H1 (cell line): ENCODE data around the gene RAD51B. TPM values are rescaled to one million over a fixed set of nuclear protein-coding genes. Genes with fewer than 3 reads are reported as not detected.
"Not testable (repeated sequence)": the region's sequence is repeated elsewhere in the genome, so short reads cannot be mapped to it uniquely, and the experiment has no call there.

Experiments
- CTCF ChIA-PET: fragments of 300-600 bp; sonication (Branson Sonifier 250); formaldehyde crosslinking; loops from one replicate; lab custom pipeline; 2021; ENCODE audit not compliant: partially characterized antibody; lab: Charles Lee
- POLR2A ChIA-PET: fragments of 300-600 bp; sonication (Branson Sonifier 250); formaldehyde crosslinking; loops from one replicate; lab custom pipeline; 2021; ENCODE audit warnings: inconsistent platforms; ENCODE audit not compliant: partially characterized antibody; lab: Charles Lee
- DNase-seq, 2 experiments: peaks; one replicate each; pipeline versions ENCODE4 v3.0.0 to v3.0.0-alpha.2; 2010 to 2022; ENCODE audit warnings: low spot score in 2 of 2, low read depth in 1 of 2, mixed read lengths in 1 of 2
- FAIRE-seq: peaks from 2 replicates; lab custom pipeline; 2011; peaks lifted over from hg19 to GRCh38; lab: Jason Lieb, UNC
- H2AFZ ChIP-seq: 2 replicates; pipeline ENCODE4 v1.8.1; 2012; ENCODE audit warnings: low read length, inconsistent platforms
- H2AK5ac ChIP-seq: 2 replicates; pipeline ENCODE4 v1.6.1; 2013; ENCODE audit warnings: low read depth, low read length
- H2BK120ac ChIP-seq: replicated peaks from 2 replicates; pipeline ENCODE3; 2013; ENCODE audit warnings: low read depth, low read length, inconsistent platforms
- H2BK12ac ChIP-seq: 2 replicates; pipeline ENCODE4 v1.6.1; 2013; ENCODE audit warnings: low read depth, low read length
- H2BK15ac ChIP-seq: 2 replicates; pipeline ENCODE4 v1.6.1; 2013; ENCODE audit warnings: low read length
- H2BK20ac ChIP-seq: 2 replicates; pipeline ENCODE4 v1.6.1; 2013; ENCODE audit warnings: low read length
- H2BK5ac ChIP-seq: 2 replicates; pipeline ENCODE4 v1.6.1; 2013; ENCODE audit warnings: low read depth, low read length
- H3K14ac ChIP-seq: 2 replicates; pipeline ENCODE4 v1.6.1; 2013; ENCODE audit warnings: inconsistent platforms; ENCODE audit not compliant: insufficient read length
- H3K18ac ChIP-seq: 2 replicates; pipeline ENCODE4 v1.6.1; 2013; ENCODE audit warnings: low read length; ENCODE audit errors: extremely low read depth
- H3K23ac ChIP-seq: 2 replicates; pipeline ENCODE4 v1.6.1; 2013; ENCODE audit warnings: inconsistent platforms; ENCODE audit not compliant: insufficient read length
- H3K23me2 ChIP-seq: 2 replicates; pipeline ENCODE4 v1.6.1; 2013; ENCODE audit warnings: low read depth, low read length
- H3K27ac ChIP-seq: 2 replicates; pipeline ENCODE4 v1.6.1; 2011; ENCODE audit warnings: low read depth, low read length, inconsistent platforms
- H3K27me3 ChIP-seq, 4 experiments: replicated peaks in 1 of 4; 1 replicate in 1 of 4; 2 replicates in 3 of 4; pipeline versions ENCODE4 v1.6.1 to v1.8.1; 2011 to 2013; ENCODE audit warnings: low read length in 3 of 4, mild to moderate bottlenecking in 3 of 4, inconsistent platforms in 2 of 4, mixed read lengths in 2 of 4, moderate library complexity in 1 of 4; ENCODE audit not compliant: control insufficient read depth in 3 of 4, insufficient read depth in 3 of 4; ENCODE audit errors: extremely low read depth in 1 of 4
- H3K36me3 ChIP-seq, 4 experiments: 2 replicates each; pipeline versions ENCODE4 v1.6.1 to v1.8.1; 2011 to 2013; ENCODE audit warnings: mild to moderate bottlenecking in 4 of 4, low read length in 3 of 4, moderate library complexity in 2 of 4, control low read depth in 1 of 4, inconsistent platforms in 1 of 4; ENCODE audit not compliant: insufficient read depth in 4 of 4, control insufficient read depth in 2 of 4
- H3K4ac ChIP-seq: replicated peaks from 2 replicates; pipeline ENCODE3; 2013; ENCODE audit warnings: low read length, low read depth, mixed read lengths, inconsistent platforms; ENCODE audit not compliant: insufficient read length
- H3K4me1 ChIP-seq, 4 experiments: replicated peaks in 1 of 4; 1 replicate in 1 of 4; 2 replicates in 3 of 4; pipeline versions ENCODE4 v1.6.1 to v1.8.1; 2011 to 2013; ENCODE audit warnings: low read length in 3 of 4, inconsistent platforms in 2 of 4, mixed read lengths in 1 of 4; ENCODE audit not compliant: insufficient read depth in 4 of 4, control insufficient read depth in 3 of 4
- H3K4me2 ChIP-seq, 2 experiments: 2 replicates each; pipeline versions ENCODE4 v1.6.1 to v1.8.1; 2011 to 2013; ENCODE audit warnings: low read depth in 2 of 2, low read length in 2 of 2, control low read depth in 1 of 2, inconsistent platforms in 1 of 2, mild to moderate bottlenecking in 1 of 2; ENCODE audit not compliant: insufficient read depth in 1 of 2
- H3K4me3 ChIP-seq, 4 experiments: fragments of 200-600, 300-600 bp in 1 of 4; sonication (generic), shearing (Covaris generic), sonication (Bioruptor Twin) in 1 of 4; 2 replicates each; pipeline versions ENCODE4 v1.5.1 to v1.8.1; 2011 to 2016; ENCODE audit warnings: low read length in 4 of 4, low read depth in 3 of 4, control low read depth in 2 of 4, inconsistent platforms in 2 of 4, mild to moderate bottlenecking in 2 of 4, mixed read lengths in 1 of 4, moderate library complexity in 1 of 4; ENCODE audit not compliant: insufficient read depth in 2 of 4; ENCODE audit errors: extremely low read depth in 1 of 4
- H3K56ac ChIP-seq: replicated peaks from 2 replicates; pipeline ENCODE3; 2013; ENCODE audit warnings: low read depth, mild to moderate bottlenecking, mixed read lengths, low read length, inconsistent platforms; ENCODE audit not compliant: insufficient read length
- H3K79me1 ChIP-seq: 2 replicates; pipeline ENCODE4 v1.6.1; 2013; ENCODE audit warnings: low read depth, low read length, control low read depth
- H3K79me2 ChIP-seq, 2 experiments: 2 replicates each; pipeline versions ENCODE4 v1.6.1 to v1.8.1; 2012 to 2013; ENCODE audit warnings: low read length in 2 of 2, mild to moderate bottlenecking in 2 of 2, inconsistent platforms in 1 of 2; ENCODE audit not compliant: insufficient read depth in 2 of 2, control insufficient read depth in 1 of 2
- H3K9ac ChIP-seq, 4 experiments: replicated peaks in 1 of 4; 1 replicate in 1 of 4; 2 replicates in 3 of 4; pipeline versions ENCODE4 v1.6.1 to v1.8.1; 2011 to 2013; ENCODE audit warnings: low read depth in 3 of 4, low read length in 3 of 4, control low read depth in 2 of 4, mild to moderate bottlenecking in 2 of 4, moderate library complexity in 2 of 4, inconsistent platforms in 1 of 4; ENCODE audit errors: extremely low read depth in 1 of 4
- H3K9me3 ChIP-seq, 2 experiments: 2 replicates each; pipeline versions ENCODE4 v1.6.1 to v1.8.1; 2012 to 2013; ENCODE audit warnings: mild to moderate bottlenecking in 2 of 2, moderate library complexity in 2 of 2, control low read depth in 1 of 2, inconsistent platforms in 1 of 2, low read depth in 1 of 2, low read length in 1 of 2, mixed read lengths in 1 of 2; ENCODE audit not compliant: insufficient read depth in 2 of 2
- H4K20me1 ChIP-seq, 2 experiments: replicated peaks in 1 of 2; 2 replicates each; pipeline versions ENCODE3 to v1.8.1; 2011 to 2013; ENCODE audit warnings: inconsistent platforms in 2 of 2, low read length in 2 of 2, mild to moderate bottlenecking in 1 of 2; ENCODE audit not compliant: insufficient read depth in 2 of 2, control insufficient read depth in 1 of 2
- H4K5ac ChIP-seq: 2 replicates; pipeline ENCODE4 v1.6.1; 2013; ENCODE audit warnings: low read length, low read depth, mixed read lengths, inconsistent platforms; ENCODE audit not compliant: insufficient read length
- H4K8ac ChIP-seq: 2 replicates; pipeline ENCODE4 v1.8.0; 2013; ENCODE audit warnings: mild to moderate bottlenecking, moderate library complexity, low read length, inconsistent platforms; ENCODE audit not compliant: insufficient read depth; ENCODE audit errors: extremely low read depth
- H4K91ac ChIP-seq: replicated peaks from 2 replicates; pipeline ENCODE3; 2013; ENCODE audit warnings: low read length, mixed read lengths, inconsistent platforms; ENCODE audit not compliant: insufficient read length
- WGBS, 2 experiments: shearing (Covaris generic) in 1 of 2; methylation state at CpG; one replicate each; pipeline versions ENCODE4 v1.1.6 to v1.1.7; 2013 to 2015; ENCODE audit warnings: low lambda C conversion rate in 2 of 2, mixed read lengths in 2 of 2, inconsistent platforms in 1 of 2, low coverage in 1 of 2, missing lambda C conversion rate in 1 of 2; ENCODE audit not compliant: insufficient replicate concordance in 2 of 2, insufficient coverage in 1 of 2, insufficient read length in 1 of 2; ENCODE audit errors: extremely low coverage in 1 of 2, missing lambda C conversion rate in 1 of 2; 5-methylcytosine and 5-hydroxymethylcytosine counted together
- polyA plus RNA-seq, 7 experiments: library from polyadenylated mRNA; depleted of rRNA in 3 of 7; stranded (reverse) in 5 of 7; unstranded in 2 of 7; fragments of >200 nt in 5 of 7; fragments of 200-250 nt in 2 of 7; gene quantifications; 1 replicate in 5 of 7; 2 replicates in 1 of 7; 4 replicates in 1 of 7; pipeline versions ENCODE4 v1.2.1 to v1.2.3, GENCODE V29; 2011 to 2013; ENCODE audit warnings: missing spikeins in 2 of 7, mixed read lengths in 2 of 7
- total RNA-seq: library from RNA; stranded (reverse); fragmentation: NEBNext Ultra II Directional; extraction: Animal tissue kit (Norgen Biotek cat#: 25700); gene quantifications from 2 replicates; pipeline ENCODE4 v1.2.1, GENCODE V29; 2021

Gene RAD51B
- total and polyA plus RNA-seq, 2 of the 8 experiments (the other 6 are each of a cell fraction or from before 2014, with no cell fraction given): 3.9 to 14.9 TPM

DNA sequence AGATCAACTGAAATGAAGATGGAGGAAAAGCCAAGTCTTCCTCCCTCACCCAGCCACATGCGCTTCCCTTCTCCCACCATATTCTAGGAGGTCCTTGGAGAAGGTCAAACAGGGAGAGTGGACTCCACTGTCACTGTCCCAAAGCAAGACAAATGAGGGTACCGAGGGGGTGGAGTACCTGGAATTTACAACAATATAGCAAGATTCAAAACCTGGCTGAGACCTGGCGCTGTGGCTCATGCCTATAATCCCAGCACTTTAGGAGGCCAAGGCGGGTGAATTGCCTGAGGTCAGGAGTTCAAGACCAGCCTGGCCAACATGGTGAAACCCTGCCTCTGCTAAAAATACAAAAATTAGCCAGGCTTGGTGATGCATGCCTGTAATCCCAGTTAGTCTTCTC lies 944.3 kb downstream of the RAD51B start:
- H3K9me3 ChIP-seq, H3K14ac ChIP-seq, H2BK12ac ChIP-seq, H3K4ac ChIP-seq, H3K27ac ChIP-seq, H2AFZ ChIP-seq, H4K5ac ChIP-seq, H3K18ac ChIP-seq, H3K4me3 ChIP-seq, H3K27me3 ChIP-seq, H4K8ac ChIP-seq, H3K23me2 ChIP-seq, FAIRE-seq, H2BK20ac ChIP-seq, H3K4me2 ChIP-seq, DNase-seq, H4K20me1 ChIP-seq, H3K79me2 ChIP-seq, H3K36me3 ChIP-seq, H4K91ac ChIP-seq, H2AK5ac ChIP-seq, H2BK120ac ChIP-seq, H3K79me1 ChIP-seq, H3K23ac ChIP-seq, H2BK5ac ChIP-seq, H3K9ac ChIP-seq, H3K56ac ChIP-seq: not testable (repeated sequence)
- ChIA-PET CTCF (interaction anchor here (0.6 to 4.1 kb wide), 5 partner anchors 10 to 466 kb away, joined by 3 to 28 read pairs (median 3); no protein-coding TSS in a partner anchor), POLR2A (interaction anchor here (1.6 to 3.1 kb wide), 2 partner anchors 26 to 29 kb away, joined by 3 to 12 read pairs; partner anchors contain the start of gene ZFP36L1)
- WGBS, 2 experiments: 97% methylated on average over 4 of the region's 4 CpGs; no CpG with 5 or more reads in 1 of the 2 experiments
- H2BK15ac ChIP-seq: peak overlapping the region; percentile 92; the same call in 1 of the 2 replicates
- peaks cover 2 to 12% (median 7%) of the 10 kb centered on the region in 4 experiments; a peak in 6 of 7 replicates for H3K4me1 ChIP-seq
